HG03135 (cell line): ENCODE measurements around the gene BMPER.

Experiments
- ATAC-seq: cut with Tn5 transposase; IDR thresholded peaks from one replicate; pipeline ENCODE4 v1.9.1; 2021; ENCODE audit warnings: mild to moderate bottlenecking, moderate library complexity; ENCODE audit not compliant: unreplicated experiment

The BMPER gene

GRCh38 chr7:34086064-34086463 is 180.7 kb downstream of the BMPER start:
- ATAC-seq: no peak

- no peak for ATAC-seq
These were observed 181.6 kb downstream of the BMPER start for GRCh38 chr7:34086981-34087380.

- ATAC-seq: no peak
These were observed 182.9 kb downstream of the BMPER start for GRCh38 chr7:34087892-34088891.

GRCh38 chr7:34090816-34091215 is 185.5 kb downstream of the BMPER start:
- no peak for ATAC-seq

- no peak for ATAC-seq
These were observed 186.1 kb downstream of the BMPER start for GRCh38 chr7:34091321-34091917.

GRCh38 chr7:34093276-34093675 is 187.9 kb downstream of the BMPER start:
- ATAC-seq: no peak

GRCh38 chr7:34096198-34096651 is 190.9 kb downstream of the BMPER start:
- no peak for ATAC-seq

- ATAC-seq: no peak
These were observed 191.4 kb downstream of the BMPER start for GRCh38 chr7:34096777-34097176.

- ATAC-seq: no peak
These were observed 195.3 kb downstream of the BMPER start for GRCh38 chr7:34100661-34101060.

GRCh38 chr7:34104115-34104514 is 198.8 kb downstream of the BMPER start:
- ATAC-seq: no peak

GRCh38 chr7:34104992-34105391 is 199.7 kb downstream of the BMPER start:
- ATAC-seq: no peak

GRCh38 chr7:34107276-34107675 is 201.9 kb downstream of the BMPER start:
- ATAC-seq: no peak

- ATAC-seq: no peak
These were observed 202.8 kb downstream of the BMPER start for GRCh38 chr7:34108165-34108564.

- no peak for ATAC-seq
These were observed 204.8 kb downstream of the BMPER start for GRCh38 chr7:34109936-34110780.

- no peak for ATAC-seq
These were observed 205.7 kb downstream of the BMPER start for GRCh38 chr7:34111031-34111430.

- ATAC-seq: no peak
These were observed 210.2 kb downstream of the BMPER start for GRCh38 chr7:34115503-34115902.

- ATAC-seq: no peak
These were observed 212.2 kb downstream of the BMPER start for GRCh38 chr7:34117573-34117972.

- no peak for ATAC-seq
These were observed 216.0 kb downstream of the BMPER start for GRCh38 chr7:34121366-34121765.

- ATAC-seq: no peak
These were observed 218.0 kb downstream of the BMPER start for GRCh38 chr7:34123316-34123715.

- ATAC-seq: no peak
These were observed 219.4 kb downstream of the BMPER start for GRCh38 chr7:34124765-34125164.

- no peak for ATAC-seq
These were observed 223.4 kb downstream of the BMPER start for GRCh38 chr7:34128762-34129161.
